GM12891 (cell line): ENCODE measurements around the gene NGEF.

ENCODE experiments used
- POLR2A ChIP-seq: IDR thresholded peaks from 2 replicates; pipeline ENCODE4 v1.6.1; 2011; ENCODE audit warnings: low read depth, low read length, control low read depth
- POLR2AphosphoS5 ChIP-seq: IDR thresholded peaks from 2 replicates; pipeline ENCODE4 v1.6.1; 2011; ENCODE audit warnings: low read depth, low read length, control low read depth
- TAF1 ChIP-seq: IDR thresholded peaks from 2 replicates; pipeline ENCODE4 v1.6.1; 2011; ENCODE audit warnings: low read depth, low read length, control low read depth

- TF ChIP-seq POLR2AphosphoS5 (no peak), TAF1 (no peak), POLR2A (no peak)
Measured at GRCh38 chr2:232838406-232838874, 174.6 kb downstream of the NGEF start.
